Measurements from ENCODE around the gene ASCC1. TPM values are rescaled to one million over a fixed set of nuclear protein-coding genes. Genes with fewer than 3 reads are reported as not detected.
"Not testable (repeated sequence)": the region's sequence is repeated elsewhere in the genome, so short reads cannot be mapped to it uniquely, and the experiment has no call there.

ASCC1 gene
- total RNA-seq, 1 donor from 2014 or later, result 21.4 TPM

- no peak overlapping the region for H3K9ac ChIP-seq (ENCODE audit: low read depth in 1 of 3, low read length in 3 of 3)
- no peak overlapping the region for H3K27ac ChIP-seq (ENCODE audit: low read depth, low read length)
- H3K4me3 ChIP-seq (ENCODE audit: low read length in 3 of 3), result no peak overlapping the region
- H3K36me3 ChIP-seq (ENCODE audit: control insufficient read depth in 3 of 3, insufficient read depth in 3 of 3, low read length in 3 of 3), result peaks cover 4 to 5% (median 4%) of the 10 kb centered on the region in 3 donors
- no peaks in the 10 kb centered on the region for H3K4me1 ChIP-seq (ENCODE audit: control insufficient read depth in 3 of 3, insufficient read depth in 3 of 3, low read length in 3 of 3)
- no peaks in the 10 kb centered on the region for H3K9me3 ChIP-seq (ENCODE audit: control insufficient read depth in 3 of 3, low read length in 3 of 3)
- H3K27me3 ChIP-seq (ENCODE audit: control insufficient read depth in 3 of 3, insufficient read depth in 3 of 3, low read length in 3 of 3), result no peaks in the 10 kb centered on the region
Observed at GRCh38 chr10:72122221-72122620, 93.9 kb downstream of the ASCC1 start.

DNA sequence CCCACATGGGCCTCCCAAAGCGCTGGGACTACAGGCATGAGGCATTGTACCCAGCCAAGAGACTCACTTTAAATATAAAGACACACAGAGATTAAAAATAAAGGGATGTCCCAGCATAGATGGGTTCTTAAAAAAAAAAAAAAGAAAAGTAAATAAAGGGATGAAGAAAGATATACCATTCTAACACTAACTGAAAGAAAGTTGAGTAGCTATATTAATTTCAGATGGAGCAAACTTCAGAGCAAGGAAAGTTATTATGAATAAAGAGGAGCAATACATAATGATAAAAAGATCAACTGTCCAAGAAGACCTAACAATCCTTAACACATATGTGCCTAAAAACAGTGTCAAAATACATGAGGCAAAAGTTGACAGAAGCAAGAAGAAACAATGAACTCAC lies 94.7 kb downstream of the ASCC1 start:
- Histone ChIP-seq H3K36me3 (ENCODE audit: control insufficient read depth in 3 of 3, insufficient read depth in 3 of 3, low read length in 3 of 3) (peaks cover 0 to 5% (median 0%) of the 10 kb centered on the region in 3 donors), H3K4me1 (ENCODE audit: control insufficient read depth in 3 of 3, insufficient read depth in 3 of 3, low read length in 3 of 3) (no peaks in the 10 kb centered on the region), H3K27ac (ENCODE audit: low read depth, low read length) (no peak overlapping the region), H3K27me3 (ENCODE audit: control insufficient read depth in 3 of 3, insufficient read depth in 3 of 3, low read length in 3 of 3) (no peaks in the 10 kb centered on the region), H3K4me3 (ENCODE audit: low read length in 3 of 3) (no peak overlapping the region), H3K9ac (ENCODE audit: low read depth in 1 of 3, low read length in 3 of 3) (no peak overlapping the region), H3K9me3 (ENCODE audit: control insufficient read depth in 3 of 3, low read length in 3 of 3) (no peaks in the 10 kb centered on the region)

DNA sequence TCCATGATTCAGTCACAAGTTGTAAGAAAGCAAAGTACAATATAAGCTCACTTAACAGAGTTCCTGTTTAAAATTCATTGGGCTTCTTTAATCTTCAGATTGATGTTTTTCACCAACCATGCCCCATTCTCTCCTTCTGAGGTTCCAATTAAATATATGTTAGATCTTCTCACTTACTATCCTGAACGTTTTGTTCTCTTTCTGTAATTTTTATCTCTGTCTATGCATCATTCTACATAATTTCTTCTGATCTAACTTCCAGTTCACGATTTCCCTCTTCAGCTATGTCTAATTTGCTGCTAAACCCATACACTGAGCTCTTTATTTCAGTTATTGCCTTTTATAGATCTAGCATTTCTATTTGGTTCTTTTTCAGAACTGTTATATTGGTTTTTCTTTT lies 99.7 kb downstream of the ASCC1 start:
- H3K27ac ChIP-seq (ENCODE audit: low read depth, low read length), result no peak overlapping the region
- no peak overlapping the region for H3K9ac ChIP-seq (ENCODE audit: low read depth in 1 of 3, low read length in 3 of 3)
- no peaks in the 10 kb centered on the region for H3K4me1 ChIP-seq (ENCODE audit: control insufficient read depth in 3 of 3, insufficient read depth in 3 of 3, low read length in 3 of 3)
- H3K27me3 ChIP-seq (ENCODE audit: control insufficient read depth in 3 of 3, insufficient read depth in 3 of 3, low read length in 3 of 3), result no peaks in the 10 kb centered on the region
- no peak overlapping the region for H3K4me3 ChIP-seq (ENCODE audit: low read length in 3 of 3)
- peaks cover 0 to 5% (median 0%) of the 10 kb centered on the region in 3 donors for H3K36me3 ChIP-seq (ENCODE audit: control insufficient read depth in 3 of 3, insufficient read depth in 3 of 3, low read length in 3 of 3)
- H3K9me3 ChIP-seq (ENCODE audit: control insufficient read depth in 3 of 3, low read length in 3 of 3), result no peaks in the 10 kb centered on the region

DNA sequence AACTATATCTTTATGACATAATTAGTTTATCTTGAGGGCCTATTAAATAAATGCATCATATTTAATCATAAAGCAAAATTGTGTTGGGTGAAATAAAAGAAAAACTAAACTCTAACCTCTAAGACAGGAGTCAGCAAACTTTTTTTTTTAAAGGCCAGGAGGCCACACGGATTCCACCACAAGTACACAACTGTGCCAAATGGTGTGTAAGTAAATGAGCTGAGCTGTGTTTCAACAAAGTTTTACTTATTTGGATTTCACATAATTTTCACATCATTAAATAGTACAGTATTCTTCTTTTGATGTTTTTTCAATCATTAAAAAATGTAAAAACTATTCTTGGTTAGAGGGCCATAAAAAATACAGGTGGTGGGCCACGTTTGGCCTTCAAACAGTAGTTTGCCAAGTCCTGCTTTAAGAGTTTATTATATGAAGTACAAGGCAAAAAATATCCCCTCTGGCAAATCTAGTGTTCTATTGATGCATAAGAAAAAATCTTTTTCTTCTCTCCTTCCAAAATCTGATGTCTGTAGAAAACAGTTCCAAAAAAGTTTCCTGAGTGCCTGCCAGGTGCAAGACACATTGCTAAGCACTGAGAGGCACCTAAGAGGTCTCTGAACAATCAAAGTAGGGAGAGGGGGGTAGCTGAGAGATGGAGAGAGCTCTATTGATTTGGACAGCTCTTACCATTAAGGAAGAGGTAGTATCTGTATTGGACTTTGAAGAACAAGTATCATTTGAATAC lies 101.2 kb downstream of the ASCC1 start:
- Histone ChIP-seq H3K36me3 (ENCODE audit: control insufficient read depth in 3 of 3, insufficient read depth in 3 of 3, low read length in 3 of 3) (peaks cover 0 to 5% (median 0%) of the 10 kb centered on the region in 3 donors), H3K9me3 (ENCODE audit: control insufficient read depth in 3 of 3, low read length in 3 of 3) (no peaks in the 10 kb centered on the region), H3K4me3 (ENCODE audit: low read length in 3 of 3) (no peak overlapping the region), H3K27me3 (ENCODE audit: control insufficient read depth in 3 of 3, insufficient read depth in 3 of 3, low read length in 3 of 3) (no peaks in the 10 kb centered on the region), H3K9ac (ENCODE audit: low read depth in 1 of 3, low read length in 3 of 3) (no peak overlapping the region), H3K4me1 (ENCODE audit: control insufficient read depth in 3 of 3, insufficient read depth in 3 of 3, low read length in 3 of 3) (no peaks in the 10 kb centered on the region), H3K27ac (ENCODE audit: low read depth, low read length) (no peak overlapping the region)

- Histone ChIP-seq H3K9me3 (ENCODE audit: control insufficient read depth in 3 of 3, low read length in 3 of 3) (no peaks in the 10 kb centered on the region), H3K4me1 (ENCODE audit: control insufficient read depth in 3 of 3, insufficient read depth in 3 of 3, low read length in 3 of 3) (peaks cover 0 to 1% (median under 1%) of the 10 kb centered on the region in 3 donors), H3K9ac (ENCODE audit: low read depth in 1 of 3, low read length in 3 of 3) (no peak overlapping the region), H3K27ac (ENCODE audit: low read depth, low read length) (no peak overlapping the region), H3K36me3 (ENCODE audit: control insufficient read depth in 3 of 3, insufficient read depth in 3 of 3, low read length in 3 of 3) (no peaks in the 10 kb centered on the region), H3K4me3 (ENCODE audit: low read length in 3 of 3) (no peak overlapping the region), H3K27me3 (ENCODE audit: control insufficient read depth in 3 of 3, insufficient read depth in 3 of 3, low read length in 3 of 3) (no peaks in the 10 kb centered on the region)
Observed at GRCh38 chr10:72110673-72111401, 105.2 kb downstream of the ASCC1 start.

DNA sequence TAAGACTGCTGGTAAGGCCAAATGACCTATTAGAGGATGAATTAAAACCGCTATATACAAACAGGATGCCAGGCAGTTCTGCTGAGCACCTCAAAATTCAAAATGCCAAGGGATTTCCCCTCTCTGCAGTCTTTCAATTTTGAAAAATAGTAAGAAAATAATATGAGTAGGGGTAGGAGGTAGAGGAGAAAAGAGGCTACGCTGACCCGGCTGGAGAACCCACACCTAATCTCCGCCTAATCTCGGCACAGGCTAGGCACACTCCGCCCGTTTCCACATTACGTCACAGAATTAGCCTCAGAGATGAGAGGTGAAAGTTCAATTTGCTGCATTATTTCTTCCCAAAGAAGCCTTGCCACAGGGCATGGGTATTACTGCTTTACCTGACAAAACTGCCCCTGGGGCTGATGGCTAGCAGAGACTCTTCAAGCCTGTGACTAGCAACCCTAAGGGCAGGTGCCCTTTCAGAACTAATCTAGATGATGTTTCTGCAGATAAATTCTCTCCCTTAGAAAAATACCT lies 106.4 kb downstream of the ASCC1 start:
- no peak overlapping the region for H3K4me3 ChIP-seq (ENCODE audit: low read length in 3 of 3)
- H3K9me3 ChIP-seq (ENCODE audit: control insufficient read depth in 3 of 3, low read length in 3 of 3), result no peaks in the 10 kb centered on the region
- peaks cover 0 to 2% (median 0%) of the 10 kb centered on the region in 3 donors for H3K36me3 ChIP-seq (ENCODE audit: control insufficient read depth in 3 of 3, insufficient read depth in 3 of 3, low read length in 3 of 3)
- H3K4me1 ChIP-seq (ENCODE audit: control insufficient read depth in 3 of 3, insufficient read depth in 3 of 3, low read length in 3 of 3), result peaks cover 9 to 13% (median 12%) of the 10 kb centered on the region in 3 donors
- no peaks in the 10 kb centered on the region for H3K27me3 ChIP-seq (ENCODE audit: control insufficient read depth in 3 of 3, insufficient read depth in 3 of 3, low read length in 3 of 3)
- no peak overlapping the region for H3K27ac ChIP-seq (ENCODE audit: low read depth, low read length)
- H3K9ac ChIP-seq (ENCODE audit: low read depth in 1 of 3, low read length in 3 of 3), result no peak overlapping the region

DNA sequence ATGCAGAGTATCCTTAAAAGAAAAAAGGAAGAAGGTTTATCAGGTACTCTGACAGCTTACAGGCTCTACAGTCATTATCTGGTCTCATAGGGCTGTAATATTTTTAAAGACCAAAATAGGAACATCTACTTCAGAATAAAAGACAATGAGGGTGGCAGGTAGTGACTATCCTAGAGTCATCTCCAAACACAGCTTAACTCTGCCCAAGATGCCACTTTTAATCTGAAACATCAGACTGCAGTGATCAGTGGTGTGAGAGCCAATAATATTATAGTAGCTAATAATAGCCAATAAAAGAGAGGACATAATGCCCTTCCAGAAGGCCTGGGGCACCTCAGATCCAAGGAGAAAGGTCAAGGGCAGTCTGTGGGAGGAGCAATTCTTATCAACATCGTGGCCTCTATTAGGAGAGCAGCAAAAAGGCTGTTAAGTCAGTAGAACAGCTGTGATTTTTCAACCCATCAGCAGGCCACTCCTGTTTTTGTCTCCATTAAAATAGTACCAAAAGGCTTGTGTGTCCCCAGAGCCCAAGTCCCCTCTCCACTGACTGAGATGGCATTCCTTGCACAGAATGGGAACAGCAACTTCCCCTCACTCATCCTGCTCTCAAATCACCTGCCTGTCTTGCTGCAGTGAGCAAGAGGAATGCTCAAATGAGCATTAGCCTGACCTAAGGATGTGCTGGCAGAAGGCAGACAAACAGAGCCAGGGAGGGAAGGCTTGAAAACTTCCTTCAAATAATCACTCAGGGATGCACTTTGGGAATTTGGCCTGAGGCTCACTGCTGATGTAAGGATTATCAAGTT lies 107.0 kb downstream of the ASCC1 start:
- Histone ChIP-seq H3K4me3 (ENCODE audit: low read length in 3 of 3) (no peak overlapping the region), H3K27me3 (ENCODE audit: control insufficient read depth in 3 of 3, insufficient read depth in 3 of 3, low read length in 3 of 3) (no peaks in the 10 kb centered on the region), H3K4me1 (ENCODE audit: control insufficient read depth in 3 of 3, insufficient read depth in 3 of 3, low read length in 3 of 3) (peaks cover 11 to 14% (median 13%) of the 10 kb centered on the region in 3 donors), H3K9ac (ENCODE audit: low read depth in 1 of 3, low read length in 3 of 3) (no peak overlapping the region), H3K36me3 (ENCODE audit: control insufficient read depth in 3 of 3, insufficient read depth in 3 of 3, low read length in 3 of 3) (peaks cover 0 to 2% (median 0%) of the 10 kb centered on the region in 3 donors), H3K9me3 (ENCODE audit: control insufficient read depth in 3 of 3, low read length in 3 of 3) (no peaks in the 10 kb centered on the region), H3K27ac (ENCODE audit: low read depth, low read length) (no peak overlapping the region)

GRCh38 chr10:72108004-72108370 lies 108.1 kb downstream of the ASCC1 start:
- not testable (repeated sequence) for H3K36me3 ChIP-seq (ENCODE audit: control insufficient read depth in 3 of 3, insufficient read depth in 3 of 3, low read length in 3 of 3); H3K27me3 ChIP-seq (ENCODE audit: control insufficient read depth in 3 of 3, insufficient read depth in 3 of 3, low read length in 3 of 3); H3K27ac ChIP-seq (ENCODE audit: low read depth, low read length); H3K4me3 ChIP-seq (ENCODE audit: low read length in 3 of 3); H3K9me3 ChIP-seq (ENCODE audit: control insufficient read depth in 3 of 3, low read length in 3 of 3); H3K9ac ChIP-seq (ENCODE audit: low read depth in 1 of 3, low read length in 3 of 3)
- H3K4me1 ChIP-seq (ENCODE audit: control insufficient read depth in 3 of 3, insufficient read depth in 3 of 3, low read length in 3 of 3), result peaks cover 13 to 15% (median 13%) of the 10 kb centered on the region in 3 donors

DNA sequence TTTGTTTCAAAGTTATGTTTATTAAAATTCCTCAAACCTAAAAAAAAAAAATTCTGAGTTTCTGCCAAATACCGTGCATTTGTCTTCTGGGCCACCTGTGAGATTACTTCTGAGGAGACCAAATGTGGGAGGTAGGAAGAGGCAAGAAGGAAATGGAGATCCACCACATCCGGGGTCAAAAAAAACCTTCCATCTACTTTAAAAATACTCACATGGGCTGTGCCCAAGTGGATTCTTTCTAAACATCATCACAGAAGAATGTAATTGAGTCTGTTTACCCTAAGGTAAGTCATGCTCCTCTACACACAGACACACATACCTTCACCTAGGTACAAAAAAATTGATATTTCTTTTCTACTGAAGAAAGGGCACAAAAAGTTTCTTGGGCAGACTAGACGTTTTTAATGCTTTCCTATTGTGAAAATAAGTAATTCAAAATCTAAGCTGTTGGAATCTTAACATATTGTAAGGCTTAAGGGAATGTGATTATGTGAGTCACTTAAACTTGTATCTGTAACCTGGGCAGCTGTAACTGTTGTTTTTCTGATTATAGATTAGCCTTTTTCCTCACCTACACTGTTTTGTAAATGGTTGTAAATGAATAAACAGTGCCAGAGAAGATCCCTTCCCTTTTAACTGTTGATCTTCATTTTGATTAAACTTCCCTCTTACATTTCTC lies 108.6 kb downstream of the ASCC1 start:
- Histone ChIP-seq H3K4me1 (ENCODE audit: control insufficient read depth in 3 of 3, insufficient read depth in 3 of 3, low read length in 3 of 3) (peaks cover 13 to 15% (median 13%) of the 10 kb centered on the region in 3 donors), H3K36me3 (ENCODE audit: control insufficient read depth in 3 of 3, insufficient read depth in 3 of 3, low read length in 3 of 3) (peaks cover 0 to 2% (median 0%) of the 10 kb centered on the region in 3 donors), H3K9ac (ENCODE audit: low read depth in 1 of 3, low read length in 3 of 3) (no peak overlapping the region), H3K9me3 (ENCODE audit: control insufficient read depth in 3 of 3, low read length in 3 of 3) (no peaks in the 10 kb centered on the region), H3K27ac (ENCODE audit: low read depth, low read length) (no peak overlapping the region), H3K27me3 (ENCODE audit: control insufficient read depth in 3 of 3, insufficient read depth in 3 of 3, low read length in 3 of 3) (no peaks in the 10 kb centered on the region), H3K4me3 (ENCODE audit: low read length in 3 of 3) (no peak overlapping the region)

Data from skeletal muscle tissue (tissue), 4 donors.